ENCODE measurements around the gene KCNK17.
A peak's percentile ranks its signal among the peaks of the same experiment; 100 is the strongest.

DNA sequence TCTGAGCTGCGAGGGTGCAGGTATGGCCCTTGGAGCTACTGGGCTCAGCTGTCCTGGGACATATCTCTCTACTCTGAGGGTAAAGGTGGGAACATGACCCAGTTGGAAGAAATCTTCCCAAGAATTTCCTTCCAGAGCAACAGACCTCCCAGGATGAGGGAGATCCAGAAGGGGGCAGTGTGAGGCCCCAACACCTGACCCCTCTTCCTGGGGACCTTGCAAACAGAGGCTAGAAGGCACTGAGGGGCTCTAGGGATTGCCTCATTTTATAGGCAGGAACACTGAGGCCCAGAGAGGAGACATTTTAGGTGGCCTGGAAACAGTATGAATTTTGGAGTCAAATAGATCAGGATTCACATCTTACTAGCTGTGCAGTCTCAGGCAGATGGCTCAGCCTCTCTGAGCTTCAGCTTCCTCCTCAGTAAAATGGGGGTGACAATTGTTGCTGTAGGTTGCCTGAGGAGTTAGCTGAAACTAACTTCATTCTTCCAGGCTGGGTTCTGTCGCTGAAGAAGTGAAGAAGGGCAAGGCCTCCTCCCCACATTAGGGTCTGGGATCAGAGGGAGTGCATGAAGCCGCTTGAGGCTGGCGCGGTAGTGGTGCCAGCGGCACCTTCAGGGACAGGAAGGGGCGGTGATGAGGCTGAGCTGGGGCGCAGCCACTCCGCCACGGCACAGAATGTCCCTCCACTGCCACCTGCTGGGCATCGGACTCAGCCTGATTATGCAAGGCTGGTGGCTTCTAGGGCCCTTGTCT lies 11.4 kb downstream of the KCNK17 start:
- TF ChIP-seq, protein P1, sequence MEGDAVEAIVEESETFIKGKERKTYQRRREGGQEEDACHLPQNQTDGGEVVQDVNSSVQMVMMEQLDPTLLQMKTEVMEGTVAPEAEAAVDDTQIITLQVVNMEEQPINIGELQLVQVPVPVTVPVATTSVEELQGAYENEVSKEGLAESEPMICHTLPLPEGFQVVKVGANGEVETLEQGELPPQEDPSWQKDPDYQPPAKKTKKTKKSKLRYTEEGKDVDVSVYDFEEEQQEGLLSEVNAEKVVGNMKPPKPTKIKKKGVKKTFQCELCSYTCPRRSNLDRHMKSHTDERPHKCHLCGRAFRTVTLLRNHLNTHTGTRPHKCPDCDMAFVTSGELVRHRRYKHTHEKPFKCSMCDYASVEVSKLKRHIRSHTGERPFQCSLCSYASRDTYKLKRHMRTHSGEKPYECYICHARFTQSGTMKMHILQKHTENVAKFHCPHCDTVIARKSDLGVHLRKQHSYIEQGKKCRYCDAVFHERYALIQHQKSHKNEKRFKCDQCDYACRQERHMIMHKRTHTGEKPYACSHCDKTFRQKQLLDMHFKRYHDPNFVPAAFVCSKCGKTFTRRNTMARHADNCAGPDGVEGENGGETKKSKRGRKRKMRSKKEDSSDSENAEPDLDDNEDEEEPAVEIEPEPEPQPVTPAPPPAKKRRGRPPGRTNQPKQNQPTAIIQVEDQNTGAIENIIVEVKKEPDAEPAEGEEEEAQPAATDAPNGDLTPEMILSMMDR (conservative IDR thresholded peaks at IDR 0.05; ENCODE audit: low read length), result peak; percentile 79
- no peak for TF ChIP-seq EZH2phosphoT487 (IDR thresholded peaks at IDR 0.05; ENCODE audit: borderline replicate concordance, low read depth, low read length)
